Measurements from ENCODE around the gene CARD19.

- TF ChIP-seq POLR2AphosphoS5 (IDR thresholded peaks at IDR 0.05; ENCODE audit: insufficient read depth in 1 of 2, low read depth in 1 of 2): no peak
- TF ChIP-seq, protein P1, sequence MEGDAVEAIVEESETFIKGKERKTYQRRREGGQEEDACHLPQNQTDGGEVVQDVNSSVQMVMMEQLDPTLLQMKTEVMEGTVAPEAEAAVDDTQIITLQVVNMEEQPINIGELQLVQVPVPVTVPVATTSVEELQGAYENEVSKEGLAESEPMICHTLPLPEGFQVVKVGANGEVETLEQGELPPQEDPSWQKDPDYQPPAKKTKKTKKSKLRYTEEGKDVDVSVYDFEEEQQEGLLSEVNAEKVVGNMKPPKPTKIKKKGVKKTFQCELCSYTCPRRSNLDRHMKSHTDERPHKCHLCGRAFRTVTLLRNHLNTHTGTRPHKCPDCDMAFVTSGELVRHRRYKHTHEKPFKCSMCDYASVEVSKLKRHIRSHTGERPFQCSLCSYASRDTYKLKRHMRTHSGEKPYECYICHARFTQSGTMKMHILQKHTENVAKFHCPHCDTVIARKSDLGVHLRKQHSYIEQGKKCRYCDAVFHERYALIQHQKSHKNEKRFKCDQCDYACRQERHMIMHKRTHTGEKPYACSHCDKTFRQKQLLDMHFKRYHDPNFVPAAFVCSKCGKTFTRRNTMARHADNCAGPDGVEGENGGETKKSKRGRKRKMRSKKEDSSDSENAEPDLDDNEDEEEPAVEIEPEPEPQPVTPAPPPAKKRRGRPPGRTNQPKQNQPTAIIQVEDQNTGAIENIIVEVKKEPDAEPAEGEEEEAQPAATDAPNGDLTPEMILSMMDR (IDR thresholded peaks at IDR 0.05): no peak
These were observed 6.5 kb upstream of the CARD19 start for GRCh38 chr9:93089481-93089991.
